NCI-H2171 treated with DMSO at 0.1 percent for 48 hours (cell line): ENCODE data around the gene TMBIM4.
"Not testable (repeated sequence)": the region's sequence is repeated elsewhere in the genome, so short reads cannot be mapped to it uniquely, and the experiment has no call there.

Experiments used
- DNase-seq: peaks from one replicate; lab custom pipeline; 2025; lab: John Stamatoyannopoulos, UW

TMBIM4 gene, protein sequence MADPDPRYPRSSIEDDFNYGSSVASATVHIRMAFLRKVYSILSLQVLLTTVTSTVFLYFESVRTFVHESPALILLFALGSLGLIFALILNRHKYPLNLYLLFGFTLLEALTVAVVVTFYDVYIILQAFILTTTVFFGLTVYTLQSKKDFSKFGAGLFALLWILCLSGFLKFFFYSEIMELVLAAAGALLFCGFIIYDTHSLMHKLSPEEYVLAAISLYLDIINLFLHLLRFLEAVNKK

DNA sequence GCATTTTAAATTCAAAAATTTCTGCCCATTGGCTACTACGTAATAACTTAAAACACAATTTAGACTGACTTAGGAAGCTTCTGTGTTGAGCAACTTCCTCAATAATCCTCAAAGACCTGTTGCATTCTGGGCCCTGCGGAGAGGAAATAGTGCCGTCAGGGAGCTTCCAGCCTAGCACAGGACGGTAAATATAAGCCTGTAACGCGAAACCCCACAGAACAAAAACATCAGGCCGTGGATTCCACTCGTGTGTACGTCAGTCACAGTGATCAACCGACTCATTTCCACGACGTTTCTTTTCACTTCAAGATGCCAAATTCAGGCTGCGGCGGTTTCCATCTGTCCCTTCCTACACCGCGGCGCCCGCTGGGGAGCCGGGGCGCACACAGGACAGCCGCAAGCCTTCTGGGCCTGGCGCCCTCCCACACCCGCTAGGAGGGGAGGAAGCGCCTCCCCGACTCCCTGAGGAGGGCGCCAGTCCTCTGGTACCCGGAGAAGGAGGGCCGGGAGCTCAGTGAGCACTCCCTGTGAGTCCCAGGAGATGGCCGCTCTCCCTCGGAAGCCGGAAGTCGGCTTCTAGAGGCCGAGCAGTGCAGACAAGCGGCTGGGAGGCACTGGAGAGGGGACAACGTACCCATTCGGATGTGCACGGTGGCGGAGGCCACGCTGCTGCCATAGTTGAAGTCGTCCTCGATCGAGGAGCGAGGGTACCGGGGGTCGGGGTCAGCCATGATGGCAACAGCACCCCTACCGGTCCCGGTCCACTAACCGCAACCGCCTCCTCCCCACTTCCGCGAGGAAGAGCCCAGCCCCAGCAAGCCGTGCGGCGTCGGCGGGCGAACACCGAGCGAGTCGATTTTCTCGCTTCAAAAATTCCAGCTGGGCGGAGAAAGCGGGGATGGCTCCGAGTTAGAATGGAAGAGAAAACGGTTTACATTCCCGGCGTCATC is at the start of gene TMBIM4:
Gene TMBIM4 (minus strand): TSS at position 776 of the 950 bp plus-strand sequence. CDS start 45 bp downstream, at position 731.
- peak; percentile 94 for DNase-seq

DNA sequence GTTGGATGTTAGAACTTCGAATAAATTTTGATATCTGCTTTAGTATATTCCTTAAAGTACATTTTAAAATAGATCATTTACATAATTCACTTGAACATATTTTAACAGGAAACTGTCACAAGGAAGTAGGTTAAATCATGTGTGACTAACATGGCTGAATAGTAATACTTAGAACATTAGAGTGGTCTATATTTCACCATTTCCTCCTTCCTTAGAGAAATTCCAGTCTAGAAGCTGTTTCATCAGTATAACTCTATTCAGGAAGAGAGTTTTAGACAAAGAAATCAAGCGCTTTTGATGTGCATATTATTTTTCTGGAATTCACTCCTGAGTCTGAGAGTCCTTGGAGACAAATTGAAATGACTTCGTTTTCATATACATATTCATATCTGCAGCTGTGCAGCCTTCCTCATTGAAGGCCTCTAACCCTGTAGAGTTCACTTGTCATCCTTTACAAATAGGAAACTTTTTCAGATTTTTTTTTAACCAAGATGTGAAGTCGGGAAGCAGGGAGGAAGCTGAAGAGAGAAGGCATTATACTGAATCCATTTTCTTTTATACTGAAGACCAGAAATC is 47.6 kb upstream of the TMBIM4 start:
- DNase-seq, result no peak

DNA sequence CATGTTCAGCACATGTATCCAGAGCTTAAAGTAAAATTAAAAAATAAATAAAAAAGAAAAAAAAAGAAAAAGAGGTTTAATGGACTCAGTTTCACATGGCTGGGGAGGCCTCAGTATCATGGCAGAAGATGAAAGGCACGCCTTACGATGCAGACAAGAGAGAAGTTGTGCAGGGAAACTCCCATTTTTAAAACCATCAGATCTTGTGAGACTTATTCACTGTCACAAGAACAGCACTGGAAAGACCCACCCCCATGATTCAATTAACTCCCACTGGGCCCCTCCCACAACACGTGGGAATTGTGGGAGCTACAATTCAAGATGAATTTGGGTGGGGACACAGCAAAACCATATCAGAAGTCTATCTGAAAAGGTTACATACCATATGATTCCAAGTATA is 43.2 kb upstream of the TMBIM4 start:
- DNase-seq, result not testable (repeated sequence)

DNA sequence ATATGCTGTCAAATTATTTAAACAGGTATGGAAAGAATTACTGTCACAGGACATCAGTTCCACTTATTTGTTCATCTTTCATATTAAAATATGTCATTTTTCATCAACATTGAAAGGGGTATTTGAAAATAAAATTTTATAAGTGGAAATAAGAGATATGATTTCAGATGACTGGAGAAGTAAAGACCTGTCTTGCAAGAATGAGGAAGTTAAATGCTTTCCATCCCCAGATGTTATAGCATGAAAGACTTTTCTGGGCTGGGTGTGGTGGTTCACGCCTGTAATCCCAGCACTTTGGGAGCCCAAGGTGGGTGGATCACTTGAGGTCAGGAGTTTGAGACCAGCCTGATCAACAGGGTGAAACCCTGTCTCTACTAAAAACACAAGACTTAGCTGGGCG is 41.8 kb upstream of the TMBIM4 start:
- DNase-seq, result not testable (repeated sequence)

DNA sequence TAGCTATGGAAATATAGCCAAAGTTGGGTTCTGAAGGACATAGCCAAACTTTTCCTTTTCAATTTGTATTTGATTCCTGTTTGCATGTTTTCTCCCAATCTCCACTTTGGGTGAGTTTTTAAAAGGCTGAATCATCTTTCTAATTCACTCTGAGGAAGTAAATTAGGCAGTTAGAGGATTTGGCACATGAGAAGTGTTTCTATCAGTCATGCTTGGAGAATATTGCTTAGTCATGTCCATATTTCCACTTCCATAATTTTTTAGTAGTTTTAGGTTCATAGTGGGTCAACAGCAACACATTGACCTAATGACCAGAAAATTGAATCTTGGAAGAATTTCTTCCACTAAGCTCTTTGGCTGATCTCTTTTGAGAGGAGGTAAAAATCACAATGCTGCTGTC is 41.0 kb upstream of the TMBIM4 start:
- no peak for DNase-seq

DNA sequence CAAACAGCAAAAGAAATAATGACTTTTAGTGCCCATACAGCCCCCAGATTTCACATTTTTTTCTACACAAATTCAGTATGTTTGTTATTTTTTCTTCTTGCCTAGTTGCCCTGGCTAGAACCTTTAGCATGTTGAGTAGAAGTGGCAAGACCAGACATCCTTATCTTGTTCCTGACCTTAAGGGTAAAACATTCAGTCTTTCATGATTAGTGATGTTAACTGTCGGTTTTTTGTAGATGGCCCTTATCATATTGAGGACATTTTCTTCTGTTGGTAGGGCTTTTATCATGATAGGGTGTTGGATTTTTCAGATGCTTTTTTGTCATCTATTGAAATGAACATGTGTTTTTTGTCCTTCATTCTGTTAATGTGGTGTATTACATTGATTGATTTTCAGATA is 36.3 kb upstream of the TMBIM4 start:
- DNase-seq, result no peak

DNA sequence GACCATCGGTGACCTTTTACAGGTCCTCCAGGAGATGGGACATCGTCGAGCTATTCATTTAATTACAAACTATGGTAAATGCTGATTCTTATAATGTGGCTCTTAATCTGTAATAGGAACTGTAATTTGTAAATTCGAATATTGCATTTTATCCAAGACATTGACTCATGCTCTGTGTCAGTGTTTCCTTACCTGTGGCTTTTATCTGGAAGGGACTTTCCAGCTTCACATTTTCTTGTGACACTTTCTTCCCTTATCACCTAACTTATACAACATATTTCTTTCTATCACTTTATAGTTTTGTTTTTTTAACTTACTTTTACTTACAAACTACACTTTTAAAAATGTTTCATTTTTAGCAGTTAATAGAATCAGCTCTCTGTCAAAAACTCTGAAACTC is 34.0 kb upstream of the TMBIM4 start:
- DNase-seq, result no peak

DNA sequence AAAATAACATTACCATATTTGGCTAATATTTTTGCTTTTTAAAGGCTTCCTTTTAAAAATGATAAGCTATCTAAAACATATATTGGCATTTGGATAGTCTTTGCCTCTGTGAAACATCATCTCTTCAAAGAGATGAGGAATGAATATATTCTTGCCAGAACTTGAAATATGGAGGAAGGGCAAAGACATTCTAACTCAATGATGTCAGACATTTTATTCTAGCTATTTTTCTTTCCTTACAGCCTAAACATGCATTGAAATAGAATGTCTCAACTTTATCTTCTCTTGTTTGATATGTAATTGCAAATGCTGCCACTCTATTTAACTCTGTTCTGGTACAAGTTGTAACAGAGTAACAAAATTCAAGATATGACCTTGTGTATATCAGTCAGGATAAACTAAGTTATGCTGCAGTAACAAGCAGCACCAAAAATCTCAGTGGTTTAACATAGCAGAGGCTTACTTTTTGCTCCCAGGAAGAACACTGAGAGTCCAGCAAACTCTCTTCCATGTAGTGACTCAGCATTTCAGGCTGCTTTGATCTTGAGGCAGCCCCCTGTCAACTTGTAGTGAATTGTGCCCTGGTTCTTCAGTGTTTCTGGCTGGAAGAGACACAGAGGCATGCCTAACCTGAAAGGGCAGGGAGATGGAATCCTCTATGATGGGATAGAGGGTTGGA is 30.2 kb upstream of the TMBIM4 start:
- DNase-seq, result no peak

DNA sequence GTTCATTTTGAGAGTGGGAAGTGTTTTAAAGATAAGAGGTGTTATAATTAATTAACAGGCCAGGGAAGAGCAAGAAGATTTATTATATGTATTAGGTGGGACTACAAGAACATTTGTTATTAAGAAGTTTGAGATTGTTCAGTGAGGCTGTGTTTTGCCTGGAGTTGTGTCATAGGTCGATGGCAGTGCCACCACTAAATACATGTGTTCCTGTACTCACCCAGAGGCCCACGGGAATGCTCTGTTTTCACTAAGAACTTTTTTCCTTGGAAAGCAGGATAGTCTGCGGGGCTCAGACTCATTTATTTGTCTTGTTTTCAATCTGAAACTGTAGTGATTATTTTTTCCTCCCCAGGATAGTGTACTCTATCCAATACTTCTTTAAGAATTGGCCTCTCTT is 29.3 kb upstream of the TMBIM4 start:
- no peak for DNase-seq

DNA sequence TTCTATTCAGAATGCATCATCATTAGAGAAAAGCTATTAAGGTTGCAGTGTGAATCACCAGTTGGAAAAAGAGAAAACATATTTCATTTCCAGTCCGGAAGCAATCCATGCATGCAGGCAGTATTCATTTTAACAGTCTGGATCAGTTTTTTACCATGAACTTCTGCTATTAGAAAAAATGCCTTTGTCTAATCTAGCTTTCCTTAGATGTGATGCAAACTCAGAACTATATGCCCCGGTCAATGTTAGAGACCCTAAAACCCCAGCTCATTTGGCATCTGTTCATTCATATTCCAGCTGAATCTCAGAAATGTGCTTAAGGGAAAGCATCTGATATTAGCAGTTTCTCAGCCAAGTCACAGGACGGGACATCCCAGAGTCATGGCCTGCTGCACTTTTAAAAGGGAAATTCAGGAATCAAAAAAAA is 27.7 kb upstream of the TMBIM4 start:
- no peak for DNase-seq

DNA sequence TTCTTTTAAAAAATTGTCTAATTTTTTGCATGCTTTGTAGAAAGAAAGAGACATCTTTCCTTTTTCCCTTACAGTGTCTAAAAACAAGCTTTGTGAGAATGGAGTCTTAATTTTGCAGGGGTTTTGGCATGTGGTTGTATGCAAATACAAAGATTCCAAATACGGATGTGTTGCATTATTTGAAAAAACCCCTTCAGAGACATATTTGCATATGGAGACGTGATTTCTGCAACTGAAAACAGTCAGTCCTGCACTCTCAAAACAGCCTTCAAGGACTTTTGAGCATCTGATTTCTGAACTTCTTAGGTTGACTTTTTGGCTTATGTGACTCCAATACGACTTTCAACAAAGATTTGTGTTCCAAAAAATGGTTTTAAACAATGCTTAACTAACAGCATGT is 27.0 kb upstream of the TMBIM4 start:
- no peak for DNase-seq

DNA sequence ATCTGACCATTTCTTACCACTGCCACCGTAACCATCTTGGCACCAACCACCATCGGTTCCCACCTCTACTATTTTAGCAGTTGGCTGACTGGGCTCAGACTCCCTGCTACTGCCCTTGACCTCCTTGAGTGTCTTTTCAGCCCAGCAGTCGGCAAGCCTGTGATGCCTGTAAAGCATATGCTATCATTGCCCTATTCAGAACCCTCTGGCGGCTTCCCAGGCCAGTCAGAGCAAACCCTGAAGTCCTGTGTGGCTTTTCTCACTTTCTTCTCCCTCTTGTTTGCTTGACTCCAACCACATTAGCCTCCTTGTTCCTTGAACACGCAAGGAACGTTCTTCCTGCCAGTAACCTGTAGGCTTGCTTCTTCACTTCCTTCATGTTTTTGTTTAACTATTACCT is 25.4 kb upstream of the TMBIM4 start:
- DNase-seq, result no peak

DNA sequence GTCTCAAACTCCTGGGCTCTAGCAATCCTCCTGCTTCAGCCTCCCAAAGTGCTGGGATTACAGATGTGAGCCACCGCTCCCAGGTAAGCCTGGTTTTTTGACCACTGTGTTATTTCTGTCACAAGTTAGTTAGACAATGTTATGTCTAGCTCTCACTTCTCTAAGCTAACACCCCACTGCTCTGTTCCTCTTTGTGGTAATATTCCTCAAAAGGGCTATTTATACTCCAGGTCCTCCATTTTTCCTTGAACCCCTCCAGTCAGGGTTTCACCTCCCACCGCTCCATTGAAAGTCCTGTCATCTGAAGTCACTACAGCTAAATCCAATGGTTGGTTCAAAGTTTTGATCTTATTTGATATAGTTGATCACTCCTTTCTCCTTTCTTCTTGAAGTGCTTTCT is 24.3 kb upstream of the TMBIM4 start:
- DNase-seq, result no peak

DNA sequence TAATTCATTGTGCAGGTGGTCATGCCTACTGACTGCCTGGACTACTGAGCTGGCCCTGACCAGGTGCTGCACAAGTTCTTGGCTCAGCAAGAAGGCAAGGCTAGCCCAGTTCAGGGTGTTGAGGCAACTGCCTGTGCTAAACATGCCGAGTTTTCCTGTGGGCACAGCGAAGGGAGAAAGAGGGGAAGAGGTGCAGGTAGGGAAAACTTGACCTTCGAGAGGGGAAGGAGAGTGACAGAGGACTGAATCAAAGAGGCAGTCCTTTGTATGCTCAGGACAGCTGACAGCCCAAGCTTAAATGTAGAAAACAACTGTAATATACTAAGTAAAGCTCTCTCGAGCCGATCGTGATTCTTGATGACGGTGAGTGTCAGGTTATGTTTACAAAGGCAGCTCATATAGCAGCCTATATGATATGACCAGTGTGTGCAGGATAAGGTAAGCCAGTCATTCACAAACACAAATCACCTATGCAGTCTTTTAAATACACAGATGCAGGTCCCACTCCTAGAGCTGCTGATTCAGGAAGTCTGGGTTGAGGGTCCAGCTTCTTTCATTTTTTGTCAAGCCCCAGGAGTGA is 21.8 kb upstream of the TMBIM4 start:
- no peak for DNase-seq

DNA sequence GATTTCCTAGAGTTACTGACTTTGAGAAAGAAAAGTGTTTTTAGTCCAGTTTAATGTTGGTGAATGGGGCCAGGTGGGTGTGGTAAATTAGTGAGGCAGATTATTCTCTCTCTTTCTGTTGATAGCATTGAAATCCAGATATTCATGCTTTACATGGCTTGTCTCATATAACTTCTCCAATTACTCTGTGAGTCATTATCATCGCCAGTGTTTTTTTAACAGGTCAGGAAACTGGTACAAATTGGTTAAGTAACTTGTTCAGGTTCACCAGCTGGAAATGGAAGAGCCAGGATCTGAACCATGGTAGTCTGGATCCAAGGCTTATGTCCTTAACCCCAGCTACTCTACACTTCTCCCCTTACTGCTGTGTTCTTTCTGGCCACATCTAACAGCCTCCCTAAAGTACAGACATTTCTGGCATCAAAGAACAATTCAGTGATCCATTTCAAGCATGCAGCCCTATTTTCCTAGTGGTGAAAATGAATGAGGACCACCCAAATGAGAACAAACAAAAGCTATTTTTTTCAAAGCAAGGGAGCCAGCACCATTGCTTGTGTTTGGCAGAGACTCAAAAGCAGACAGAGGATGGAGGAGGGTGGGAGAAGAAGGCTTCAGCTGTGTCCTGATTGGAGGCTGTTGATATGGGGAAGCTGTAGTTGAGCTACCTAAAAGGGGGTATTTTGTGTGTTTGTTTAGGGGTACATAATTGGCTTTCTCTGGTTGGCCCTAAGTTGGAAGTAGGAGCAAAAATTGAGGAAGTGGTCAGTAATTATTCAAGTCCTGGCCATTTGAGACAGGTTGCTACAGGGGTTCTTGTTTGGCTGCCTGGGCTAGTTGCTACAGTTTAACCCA is 20.9 kb upstream of the TMBIM4 start:
- DNase-seq, result no peak

DNA sequence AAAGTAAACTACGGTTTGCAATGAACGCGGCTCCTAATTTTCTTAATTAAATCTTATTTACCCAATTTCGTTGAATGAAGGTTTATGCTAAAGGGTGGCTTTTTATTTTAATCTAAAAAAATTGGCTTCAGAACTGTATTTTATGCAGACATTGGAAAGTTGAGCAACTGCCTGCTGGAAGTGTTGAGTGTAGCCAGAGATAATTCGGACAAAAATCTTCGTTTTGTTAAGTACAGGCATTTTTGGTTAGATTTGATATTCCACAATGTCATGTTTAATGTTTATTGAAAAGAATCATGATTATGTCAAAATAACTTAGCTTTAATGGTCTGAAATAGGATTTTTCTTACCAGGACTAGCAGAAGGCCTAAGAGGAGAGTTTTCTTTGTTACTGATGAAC is 20.1 kb upstream of the TMBIM4 start:
- no peak for DNase-seq

DNA sequence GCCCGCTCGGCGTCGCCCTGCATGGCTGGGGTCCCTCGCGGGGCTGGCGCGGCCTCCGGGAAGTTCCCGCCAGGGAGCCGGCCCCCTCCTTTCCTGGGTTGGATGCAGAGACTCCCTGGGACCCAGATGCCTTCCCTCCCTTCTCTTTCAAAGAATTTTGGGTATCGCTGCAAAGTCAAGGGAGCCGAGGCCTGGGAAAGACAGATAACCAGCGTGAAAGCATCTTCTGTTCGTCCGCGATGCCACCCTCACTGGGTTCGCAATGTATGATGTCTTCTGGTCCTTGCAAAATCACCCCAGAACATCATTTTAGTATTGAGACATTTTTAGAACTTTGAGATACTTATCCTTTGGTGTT is 19.7 kb upstream of the TMBIM4 start:
- no peak for DNase-seq

DNA sequence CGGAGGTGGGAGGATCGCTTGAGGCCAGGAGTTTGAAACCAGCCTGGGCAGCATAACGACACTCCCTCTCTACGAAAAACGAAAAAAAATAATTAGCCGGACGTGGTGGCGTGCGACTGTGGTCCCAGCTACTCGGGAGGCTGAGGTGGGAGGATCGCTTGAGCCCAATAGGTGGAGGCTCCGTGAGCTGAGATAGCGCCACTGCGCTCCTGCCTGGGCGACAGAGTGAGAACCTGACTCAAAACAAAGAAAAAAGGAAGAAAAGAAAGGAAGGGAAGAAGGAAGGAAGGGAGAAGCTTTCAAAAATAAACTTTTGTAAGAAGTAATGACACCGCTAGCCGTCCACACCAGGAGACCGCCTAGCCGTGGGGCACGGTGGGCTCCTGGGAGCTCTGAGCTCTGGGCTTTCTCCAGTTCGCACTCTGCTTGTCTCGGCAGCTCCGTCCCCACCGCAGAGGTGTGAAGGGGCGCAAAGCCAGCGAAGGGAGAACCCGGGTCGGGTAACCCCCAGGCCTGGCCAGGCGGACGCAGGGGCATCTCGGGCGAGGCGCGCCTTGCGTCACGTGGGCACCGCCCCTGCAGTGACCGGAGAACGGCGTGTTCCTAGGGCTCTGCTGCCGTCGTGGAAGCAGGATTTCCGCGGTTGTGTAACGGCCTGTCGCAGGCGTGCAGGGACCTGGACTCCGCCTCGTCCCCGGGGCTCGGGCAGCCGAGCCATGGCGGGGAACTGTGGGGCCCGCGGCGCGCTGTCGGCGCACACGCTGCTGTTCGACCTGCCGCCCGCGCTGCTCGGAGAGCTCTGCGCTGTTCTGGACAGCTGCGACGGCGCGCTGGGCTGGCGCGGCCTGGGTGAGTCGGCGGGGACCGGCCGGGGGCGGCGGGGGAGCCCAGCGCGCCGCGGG is 19.0 kb upstream of the TMBIM4 start, which contains the start of gene IRAK3:
Gene IRAK3 (plus strand): TSS at position 631 of the 902 bp plus-strand sequence. CDS start 86 bp downstream, at position 717.
- peak; percentile 19 for DNase-seq

DNA sequence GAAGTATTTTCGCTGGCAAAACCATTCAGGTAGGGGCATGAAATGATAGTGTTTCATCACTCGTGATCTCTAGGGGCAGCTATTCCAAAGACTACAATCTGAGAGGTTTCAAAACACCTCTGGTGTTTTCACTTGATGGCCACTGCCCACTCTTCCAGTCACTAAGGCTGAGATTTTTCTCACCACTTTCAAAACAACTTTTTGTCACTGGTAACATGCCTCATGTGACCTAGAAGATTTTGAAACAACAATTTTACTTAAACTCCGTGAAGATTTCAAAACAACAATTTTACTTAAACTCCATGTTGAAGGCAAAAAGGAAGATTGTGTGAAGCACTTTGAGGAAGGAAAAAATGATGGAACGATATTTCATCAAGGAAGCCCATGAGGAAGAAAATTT is 18.0 kb upstream of the TMBIM4 start:
- DNase-seq, result no peak

DNA sequence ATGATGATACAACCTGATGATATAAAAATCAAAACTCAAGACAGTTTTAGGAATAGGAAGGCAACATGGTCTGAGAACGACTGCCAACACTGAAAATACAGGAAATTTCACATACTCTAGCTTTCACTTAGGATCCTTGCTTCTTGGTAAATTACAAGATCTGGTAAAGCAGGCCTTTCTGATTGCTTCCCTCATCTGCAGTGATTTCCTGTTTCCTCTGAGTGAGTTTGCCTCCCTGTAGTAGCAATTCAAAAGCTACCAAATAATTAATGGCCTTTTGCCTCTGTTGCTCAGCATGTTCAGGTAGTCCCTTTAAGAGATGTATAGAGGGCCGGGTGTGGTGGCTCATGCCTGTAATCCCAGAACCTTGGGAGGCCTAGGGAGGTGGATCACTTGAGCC is 17.2 kb upstream of the TMBIM4 start:
- DNase-seq, result no peak
